ENCODE results near the gene KCNQ2. TPM values are rescaled to one million over a fixed set of nuclear protein-coding genes. Genes with fewer than 3 reads are reported as not detected.

Gene KCNQ2
- total and polyA plus RNA-seq, 8 donors = 0.54 to 12.5 (median 1.5) TPM

GRCh38 chr20:63432577-63433325, 39.7 kb downstream of the KCNQ2 start:
- FAIRE-seq (no peak), ATAC-seq (no peak), DNase-seq (no peak)
- WGBS, 2 donors = 63 to 70% methylated on average over 15 to 16 of the region's 16 CpGs
- Histone ChIP-seq H3K4me3 (no peak overlapping the region), H3K36me3 (no peaks in the 10 kb centered on the region), H3K27ac (no peak overlapping the region), H3K4me1 (no peaks in the 10 kb centered on the region), H3K9me3 (no peaks in the 10 kb centered on the region), H3K27me3 (no peaks in the 10 kb centered on the region)
- TF ChIP-seq, protein P1, sequence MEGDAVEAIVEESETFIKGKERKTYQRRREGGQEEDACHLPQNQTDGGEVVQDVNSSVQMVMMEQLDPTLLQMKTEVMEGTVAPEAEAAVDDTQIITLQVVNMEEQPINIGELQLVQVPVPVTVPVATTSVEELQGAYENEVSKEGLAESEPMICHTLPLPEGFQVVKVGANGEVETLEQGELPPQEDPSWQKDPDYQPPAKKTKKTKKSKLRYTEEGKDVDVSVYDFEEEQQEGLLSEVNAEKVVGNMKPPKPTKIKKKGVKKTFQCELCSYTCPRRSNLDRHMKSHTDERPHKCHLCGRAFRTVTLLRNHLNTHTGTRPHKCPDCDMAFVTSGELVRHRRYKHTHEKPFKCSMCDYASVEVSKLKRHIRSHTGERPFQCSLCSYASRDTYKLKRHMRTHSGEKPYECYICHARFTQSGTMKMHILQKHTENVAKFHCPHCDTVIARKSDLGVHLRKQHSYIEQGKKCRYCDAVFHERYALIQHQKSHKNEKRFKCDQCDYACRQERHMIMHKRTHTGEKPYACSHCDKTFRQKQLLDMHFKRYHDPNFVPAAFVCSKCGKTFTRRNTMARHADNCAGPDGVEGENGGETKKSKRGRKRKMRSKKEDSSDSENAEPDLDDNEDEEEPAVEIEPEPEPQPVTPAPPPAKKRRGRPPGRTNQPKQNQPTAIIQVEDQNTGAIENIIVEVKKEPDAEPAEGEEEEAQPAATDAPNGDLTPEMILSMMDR (IDR thresholded peaks at IDR 0.05) = no peak
- intact Hi-C loops (cut with DNase I) = no loop called here

DNA sequence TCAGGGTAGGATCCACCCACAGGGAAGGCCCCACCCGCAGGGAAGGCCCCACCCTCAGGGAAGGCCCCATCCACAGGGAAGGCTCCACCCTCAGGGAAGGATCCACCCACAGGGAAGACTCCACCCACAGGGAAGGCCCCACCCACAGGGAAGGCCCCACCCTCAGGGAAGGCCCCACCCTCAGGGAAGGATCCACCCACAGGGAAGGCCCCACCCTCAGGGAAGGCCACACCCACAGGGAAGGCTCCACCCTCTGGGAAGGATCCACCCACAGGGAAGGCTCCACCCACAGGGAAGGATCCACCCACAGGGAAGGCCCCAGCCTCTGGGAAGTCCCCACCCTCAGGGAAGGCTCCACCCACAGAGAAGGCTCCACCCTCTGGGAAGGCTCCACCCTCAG, 40.5 kb downstream of the KCNQ2 start:
- H3K4me3 ChIP-seq = no peak overlapping the region
- TF ChIP-seq, protein P1 (IDR thresholded peaks at IDR 0.05) = no peak
- no peak overlapping the region for H3K27ac ChIP-seq
- ATAC-seq = no peak
- H3K36me3 ChIP-seq = no peaks in the 10 kb centered on the region
- no peak for DNase-seq
- FAIRE-seq = no peak
- WGBS, 2 donors = 0% methylated on average over 1 of the region's 1 CpG
- H3K4me1 ChIP-seq = no peaks in the 10 kb centered on the region
- no peaks in the 10 kb centered on the region for H3K9me3 ChIP-seq
- intact Hi-C loops (cut with DNase I) = no loop called here
- H3K27me3 ChIP-seq = no peaks in the 10 kb centered on the region

DNA sequence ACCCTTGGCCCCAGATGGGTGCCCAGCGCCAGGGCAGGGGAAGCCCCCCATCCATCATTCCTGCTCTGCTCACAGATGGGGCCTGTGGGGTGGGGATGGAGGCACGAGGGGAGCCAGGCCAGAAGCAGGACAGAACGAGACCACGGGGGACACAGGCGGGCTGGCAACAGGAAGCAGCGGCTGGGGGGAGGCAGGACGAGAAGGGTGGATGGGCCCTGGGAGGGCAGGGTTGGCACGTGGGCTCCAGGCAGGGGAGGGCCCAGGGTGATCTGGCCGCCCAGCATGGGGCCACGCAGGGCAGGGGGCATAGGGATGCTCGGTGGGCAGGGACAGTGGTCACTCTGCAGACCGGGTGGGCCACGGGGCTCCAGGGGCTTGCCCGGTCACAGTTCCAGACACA, 41.6 kb downstream of the KCNQ2 start:
- Histone ChIP-seq H3K9me3 (no peaks in the 10 kb centered on the region), H3K4me3 (no peak overlapping the region), H3K27me3 (no peaks in the 10 kb centered on the region), H3K4me1 (no peaks in the 10 kb centered on the region), H3K27ac (no peak overlapping the region), H3K36me3 (no peaks in the 10 kb centered on the region)
- WGBS, 2 donors = 65 to 74% methylated on average over 14 of the region's 14 CpGs
- intact Hi-C loops (cut with DNase I) = no loop called here
- TF ChIP-seq, protein P1 (IDR thresholded peaks at IDR 0.05) = no peak
- FAIRE-seq = no peak
- ATAC-seq = no peak
- DNase-seq = no peak

DNA sequence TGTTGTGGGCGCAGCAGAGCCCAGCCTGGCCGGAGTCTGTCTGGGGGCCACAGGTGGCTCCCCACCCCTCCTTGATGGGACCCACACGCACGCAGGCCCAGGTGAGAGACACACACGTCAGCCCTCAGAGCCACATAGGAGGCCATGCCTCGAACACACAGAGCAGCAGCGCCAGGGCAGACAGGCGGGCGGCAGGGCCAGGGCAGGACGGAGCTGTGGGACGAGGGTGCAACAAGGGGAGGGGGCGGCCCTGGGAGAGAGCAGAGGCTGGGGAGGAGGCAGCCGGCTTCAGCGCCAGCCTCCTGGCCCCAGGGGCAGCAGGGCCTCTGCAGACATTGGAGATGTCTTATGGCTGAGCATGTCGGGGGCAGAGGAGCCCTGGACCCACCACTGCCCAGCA, 42.5 kb downstream of the KCNQ2 start:
- ATAC-seq = no peak
- no peaks in the 10 kb centered on the region for H3K9me3 ChIP-seq
- no peak for DNase-seq
- H3K36me3 ChIP-seq = no peaks in the 10 kb centered on the region
- H3K27ac ChIP-seq = no peak overlapping the region
- FAIRE-seq = no peak
- intact Hi-C loops (cut with DNase I) = no loop called here
- H3K4me1 ChIP-seq = no peaks in the 10 kb centered on the region
- H3K4me3 ChIP-seq = no peak overlapping the region
- no peaks in the 10 kb centered on the region for H3K27me3 ChIP-seq
- WGBS, 2 donors = 64 to 68% methylated on average over 15 of the region's 15 CpGs
- TF ChIP-seq, protein P1 (IDR thresholded peaks at IDR 0.05) = no peak

- Histone ChIP-seq H3K27ac (no peak overlapping the region), H3K4me3 (no peak overlapping the region), H3K36me3 (no peaks in the 10 kb centered on the region), H3K9me3 (no peaks in the 10 kb centered on the region), H3K27me3 (no peaks in the 10 kb centered on the region), H3K4me1 (no peaks in the 10 kb centered on the region)
- TF ChIP-seq, protein P1 (IDR thresholded peaks at IDR 0.05) = no peak
- DNase-seq = no peak
- intact Hi-C loops (cut with DNase I) = no loop called here
- WGBS, 2 donors = 49 to 59% methylated on average over 17 to 20 of the region's 20 CpGs
- no peak for ATAC-seq
- FAIRE-seq = no peak
Observed at GRCh38 chr20:63428906-63429575, 43.4 kb downstream of the KCNQ2 start.
